HG03575 (cell line): ENCODE data around the gene PUM1.

Source experiments
- ATAC-seq: cut with Tn5 transposase; IDR thresholded peaks from one replicate; pipeline ENCODE4 v1.9.1; 2021; ENCODE audit not compliant: unreplicated experiment, insufficient number of reproducible peaks, low FRiP score; ENCODE audit errors: extremely low read depth

The PUM1 gene

GRCh38 chr1:30904191-30904961, 161.1 kb downstream of the PUM1 start:
- ATAC-seq = no peak

DNA sequence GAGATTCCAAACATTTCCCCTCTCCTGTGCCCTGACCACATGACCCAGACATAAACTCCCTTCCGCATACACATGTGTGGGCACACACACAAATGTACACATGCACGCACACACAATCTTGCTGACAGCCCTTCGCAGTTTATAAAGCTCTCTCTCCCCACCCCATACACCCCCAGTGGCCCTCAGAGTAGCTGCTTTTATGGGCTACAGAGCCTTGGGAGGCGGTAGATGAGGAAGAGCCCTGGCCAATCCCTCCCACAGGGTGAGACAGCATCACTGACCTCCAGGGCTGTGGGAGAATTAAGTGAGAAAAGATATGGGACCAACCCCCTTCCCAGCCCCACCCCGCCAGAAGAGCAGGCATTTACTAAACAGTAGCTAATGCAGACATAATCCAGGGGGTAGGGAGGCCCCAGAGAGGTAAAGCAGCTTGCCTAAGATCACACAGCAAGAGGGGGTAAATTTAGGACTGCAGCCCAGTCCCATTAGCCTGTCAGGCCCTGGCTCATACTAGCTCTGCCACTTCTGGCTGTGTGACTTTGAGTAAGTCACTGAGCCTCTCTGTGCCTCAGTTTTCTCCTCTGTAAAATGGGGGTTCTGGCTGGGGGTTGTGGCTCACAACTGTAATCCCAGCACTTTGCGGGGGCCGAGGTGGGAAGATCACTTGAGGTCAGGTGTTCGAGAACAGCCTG, 162.0 kb downstream of the PUM1 start:
- ATAC-seq = no peak

- no peak for ATAC-seq
These were observed 162.8 kb downstream of the PUM1 start for GRCh38 chr1:30902593-30903290.

DNA sequence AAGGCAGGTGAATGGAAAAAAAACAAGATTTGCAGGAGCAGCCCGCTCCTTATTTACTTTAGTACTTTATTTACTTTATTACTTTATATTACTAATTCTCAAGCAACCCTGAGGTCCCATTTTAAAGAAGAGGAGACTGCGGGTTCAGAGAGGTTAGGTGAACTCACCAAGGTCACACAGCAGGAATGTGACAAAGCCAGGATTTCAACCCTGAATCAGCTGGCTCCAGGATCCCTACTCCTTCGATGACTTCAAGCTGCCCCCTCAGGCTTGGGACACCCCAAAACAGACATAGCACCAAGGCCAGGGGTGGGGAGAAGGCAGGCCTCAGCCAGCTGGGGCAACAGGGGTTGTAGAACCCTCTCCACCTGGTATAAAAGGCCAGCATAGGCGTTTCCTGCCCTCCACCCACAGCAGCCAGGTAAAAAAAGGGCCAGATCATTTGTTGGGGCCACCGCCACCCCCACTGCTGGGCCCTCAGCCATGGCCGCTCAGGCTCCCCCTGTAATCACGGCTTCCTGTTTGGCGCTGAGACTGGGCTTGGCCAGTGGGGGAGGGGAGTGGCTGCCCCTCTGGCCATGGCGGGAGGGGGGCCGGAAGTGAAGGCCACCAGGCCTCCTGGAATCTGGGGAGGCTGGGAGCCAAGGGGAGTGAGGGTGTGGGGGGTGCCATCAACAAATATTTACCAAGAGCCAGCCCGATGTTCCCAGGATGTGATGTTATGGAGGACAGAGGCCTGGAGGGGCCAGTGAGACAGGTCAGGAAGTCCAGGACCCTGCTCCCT, 163.5 kb downstream of the PUM1 start:
- ATAC-seq = no peak

GRCh38 chr1:30900931-30901560, 164.5 kb downstream of the PUM1 start:
- no peak for ATAC-seq

DNA sequence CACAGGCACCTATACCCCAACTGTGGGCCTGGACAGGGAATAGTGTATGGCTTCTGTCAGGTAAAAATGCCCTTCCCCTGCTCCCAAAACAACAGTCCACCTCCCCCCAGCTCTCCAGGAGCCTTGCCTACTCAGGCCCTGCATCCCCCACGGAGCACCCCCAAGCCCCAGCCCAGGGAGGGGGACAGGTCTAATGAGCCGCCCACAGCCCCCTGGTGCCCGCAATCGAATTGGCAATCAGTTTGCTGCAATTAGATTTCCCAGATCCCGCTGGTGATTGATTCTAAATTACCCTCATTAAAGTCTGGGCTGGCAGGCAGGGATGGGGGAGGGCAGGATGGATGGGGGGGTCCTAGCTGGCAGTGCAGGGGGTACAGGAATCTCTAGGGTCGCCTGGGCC, 165.0 kb downstream of the PUM1 start:
- ATAC-seq = no peak

DNA sequence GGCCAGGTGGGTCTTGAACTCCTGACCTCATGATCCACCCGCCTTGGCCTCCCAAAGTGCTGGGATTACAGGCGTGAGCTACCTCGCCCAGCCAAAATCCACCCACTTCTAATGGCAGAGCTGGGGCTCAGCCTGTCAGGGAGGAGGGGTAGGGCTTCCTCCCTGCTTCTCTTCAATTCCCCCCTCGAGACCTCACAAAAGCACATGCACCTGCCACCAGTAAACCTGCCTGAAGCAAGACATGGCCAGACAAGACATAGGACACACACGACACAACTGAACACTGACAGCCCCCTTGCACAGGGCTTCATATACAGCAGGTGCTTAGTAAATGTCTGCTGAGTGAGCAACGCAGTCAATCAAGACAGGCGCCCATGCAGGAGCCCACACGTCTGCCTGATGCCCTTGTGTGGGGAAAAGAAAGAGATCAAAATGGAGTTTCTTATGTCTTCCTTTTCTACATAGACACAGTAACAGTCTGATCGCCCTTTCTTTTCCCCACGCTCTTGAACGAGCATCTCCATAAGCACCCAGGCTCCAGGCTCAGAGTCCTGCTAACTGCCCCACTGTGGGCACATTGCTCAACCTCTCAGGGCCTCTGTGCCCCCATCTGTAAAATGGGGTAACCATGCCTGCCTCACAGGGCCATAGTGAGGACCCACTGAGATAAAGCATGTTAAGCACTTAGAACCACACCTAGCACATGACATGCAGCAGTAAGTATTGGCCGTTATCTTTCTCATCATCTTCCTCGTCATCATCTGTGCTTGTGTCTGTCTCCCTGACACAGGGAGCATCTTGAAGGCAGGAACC, 165.7 kb downstream of the PUM1 start:
- no peak for ATAC-seq

- ATAC-seq = no peak
These were observed 167.3 kb downstream of the PUM1 start for GRCh38 chr1:30898031-30898815.

DNA sequence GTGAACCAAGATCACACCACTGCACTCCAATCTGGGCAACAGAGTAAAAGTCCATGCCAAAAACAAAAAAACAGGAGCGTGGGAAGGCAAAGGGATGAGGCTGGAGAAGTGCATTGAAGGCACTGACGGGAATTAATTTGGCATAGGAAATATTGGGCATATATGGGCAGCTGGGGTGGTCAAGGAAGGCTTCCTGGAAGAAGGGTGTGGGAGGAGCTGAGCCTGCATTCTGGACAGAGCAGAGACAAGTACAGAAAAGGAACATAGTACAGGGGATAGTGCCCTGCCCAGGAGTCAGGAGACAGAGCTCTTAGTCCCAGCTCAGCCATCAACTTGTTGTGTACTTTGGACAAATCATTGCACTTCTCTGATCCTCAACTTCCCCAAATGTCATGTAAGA, 168.6 kb downstream of the PUM1 start:
- no peak for ATAC-seq

- ATAC-seq = no peak
These were observed 169.4 kb downstream of the PUM1 start for GRCh38 chr1:30895944-30896660.

DNA sequence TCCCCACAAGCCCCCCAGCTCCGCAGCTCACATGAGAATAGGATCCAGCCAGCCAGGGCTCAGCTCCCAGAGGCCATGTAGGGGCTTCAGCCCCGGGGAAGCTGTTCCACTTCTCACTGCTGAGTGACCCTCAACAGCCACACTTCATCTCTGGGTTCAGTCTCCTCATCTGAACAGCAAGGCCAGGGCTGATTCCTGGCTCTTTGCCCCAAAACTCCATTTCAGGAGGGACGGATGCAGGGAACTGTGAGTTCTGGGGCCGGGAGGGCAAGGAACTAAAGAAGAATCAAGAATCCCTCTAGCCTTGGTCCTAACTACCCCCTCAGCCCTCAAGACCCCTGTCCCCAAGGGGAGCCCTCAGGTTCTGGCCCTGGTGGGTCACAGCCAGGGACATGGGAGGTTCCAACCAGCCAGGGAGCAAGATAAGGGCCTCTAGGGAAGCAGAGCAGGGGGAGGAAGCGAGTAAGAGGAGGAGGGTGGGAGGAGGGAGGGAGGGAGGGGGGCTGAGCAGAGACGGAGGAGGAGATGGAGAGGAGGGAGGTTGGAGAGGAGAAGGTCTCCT, 170.1 kb downstream of the PUM1 start:
- no peak for ATAC-seq

GRCh38 chr1:30894508-30894973, 171.0 kb downstream of the PUM1 start:
- ATAC-seq = no peak

- ATAC-seq = no peak
These were observed 171.6 kb downstream of the PUM1 start for GRCh38 chr1:30893776-30894507.

DNA sequence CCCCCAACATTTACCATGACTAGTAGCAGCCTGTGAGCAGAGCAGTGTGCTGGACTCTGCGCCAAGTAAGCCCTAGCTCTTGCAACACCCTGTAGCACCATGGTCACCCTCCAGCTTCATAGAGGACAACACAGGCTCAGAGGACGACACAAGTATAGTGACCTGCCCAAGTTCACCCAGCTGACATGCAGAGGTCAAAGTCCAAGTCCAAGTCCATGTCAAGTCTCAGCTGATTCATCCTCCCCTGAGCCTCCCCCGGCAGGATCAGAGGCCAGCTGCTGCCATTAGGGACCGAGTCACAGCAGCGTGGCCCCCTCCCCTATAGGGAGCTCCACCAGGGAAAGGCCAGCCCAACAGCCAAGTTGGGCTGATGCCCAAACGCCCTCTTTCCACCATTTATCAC, 172.8 kb downstream of the PUM1 start:
- ATAC-seq = no peak

DNA sequence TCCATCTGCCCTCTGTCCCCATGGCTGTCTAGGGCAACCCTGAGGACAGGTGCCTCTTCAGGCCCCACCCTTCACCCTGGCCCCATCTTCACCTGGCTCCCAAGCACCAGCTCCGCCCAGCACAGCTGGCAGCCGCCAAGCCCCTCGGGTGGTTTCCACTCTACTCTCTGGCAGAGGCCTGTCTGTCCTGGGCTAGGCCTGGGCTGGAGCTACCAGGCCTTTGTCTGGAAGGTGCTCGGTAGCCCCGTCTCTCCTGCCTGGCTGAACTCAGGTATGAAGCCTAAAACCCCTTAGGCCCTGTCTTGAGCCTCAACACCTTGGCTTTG, 174.3 kb downstream of the PUM1 start:
- no peak for ATAC-seq
